A172 (cell line): ENCODE measurements around the gene HPCAL4. TPM values are rescaled to one million over a fixed set of nuclear protein-coding genes. Genes with fewer than 3 reads are reported as not detected.

ENCODE experiments used
- DNase-seq: peaks from one replicate; pipeline ENCODE4 v3.0.0-alpha.2; 2015; ENCODE audit warnings: low spot score
- total RNA-seq: library from RNA; depleted of rRNA; stranded (reverse); fragments of >200 nt; shearing (Covaris generic); gene quantifications from 2 replicates; pipeline ENCODE4 v1.2.3, GENCODE V29; 2014

The HPCAL4 gene
- total RNA-seq, 1 experiment from 2014 or later, result not detected

DNA sequence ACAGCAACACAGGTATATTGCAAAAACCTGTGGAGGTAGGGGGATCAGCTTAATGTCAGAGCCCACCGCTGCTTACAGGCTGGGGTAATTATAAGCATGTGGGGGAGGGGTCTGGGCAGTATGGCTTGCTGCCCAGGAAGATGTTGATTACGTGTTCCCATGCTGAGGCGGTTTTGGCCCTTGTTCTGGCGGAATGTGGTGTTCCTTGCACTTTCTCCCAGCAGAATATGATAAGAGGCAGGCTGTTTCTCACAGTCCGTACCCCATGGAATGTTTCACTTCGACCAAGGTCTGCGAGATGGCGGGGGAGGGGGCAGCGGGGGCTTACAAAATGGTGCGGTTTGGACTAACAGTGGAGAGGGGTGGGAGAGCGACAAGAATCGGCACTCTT lies 9.8 kb upstream of the HPCAL4 start:
- DNase-seq, result no peak

DNA sequence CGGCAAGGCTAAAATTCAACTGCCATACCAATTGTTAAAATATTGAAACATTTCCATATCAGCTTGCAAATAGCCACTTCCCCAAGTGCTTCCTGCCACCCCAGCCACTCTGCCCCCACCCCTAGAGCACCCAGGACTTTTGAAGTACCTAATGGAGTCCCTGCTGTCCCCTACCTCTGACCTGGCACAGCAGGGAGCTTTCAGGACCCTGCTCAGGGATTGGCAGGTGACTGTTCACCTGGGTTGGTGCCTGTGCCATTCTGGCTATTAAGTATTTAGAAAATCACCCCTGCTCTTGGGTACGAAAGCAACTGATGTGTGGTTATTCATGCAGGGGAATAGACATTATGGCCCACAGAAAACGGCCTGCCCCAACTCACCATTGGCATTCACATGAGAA lies 9.1 kb upstream of the HPCAL4 start:
- no peak for DNase-seq

DNA sequence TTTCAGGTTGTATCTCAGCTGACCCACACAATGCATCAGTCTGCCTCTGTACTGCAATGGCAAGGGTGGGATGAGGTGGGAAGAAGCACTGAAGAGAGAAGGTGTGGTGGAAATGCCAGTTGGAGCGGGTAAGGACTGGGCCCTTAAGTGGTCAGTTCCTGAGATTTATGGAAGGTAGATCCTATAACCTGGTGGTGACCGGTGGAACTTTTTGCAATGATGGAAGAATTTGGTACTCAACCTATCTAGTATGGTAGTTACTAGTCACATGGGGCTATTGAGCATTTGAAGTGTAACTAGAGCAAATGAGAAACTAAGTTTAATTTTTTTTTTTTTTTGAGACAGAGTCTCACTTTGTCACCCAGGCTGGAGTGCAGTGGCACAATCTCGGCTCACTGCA lies 8.2 kb upstream of the HPCAL4 start:
- no peak for DNase-seq

DNA sequence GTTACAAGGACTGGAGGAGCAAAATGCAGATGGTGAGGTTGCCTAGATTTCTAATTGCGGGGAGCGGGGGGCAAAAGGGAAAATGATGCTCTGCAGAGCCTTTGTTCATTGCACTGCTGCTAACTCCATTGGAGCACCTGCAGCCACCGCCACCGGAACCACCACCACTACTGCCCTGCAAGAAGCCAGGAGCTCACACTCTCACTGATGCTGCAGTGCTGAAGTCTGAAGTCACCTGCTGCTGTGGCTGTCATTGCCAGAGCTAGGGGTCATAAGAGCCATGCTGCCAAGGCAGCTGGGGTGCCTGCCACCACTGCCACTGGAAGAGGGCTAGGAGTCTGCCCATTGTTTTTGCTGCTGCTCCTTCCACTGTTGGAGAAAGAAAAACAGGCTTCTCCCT lies 7.3 kb upstream of the HPCAL4 start:
- no peak for DNase-seq

DNA sequence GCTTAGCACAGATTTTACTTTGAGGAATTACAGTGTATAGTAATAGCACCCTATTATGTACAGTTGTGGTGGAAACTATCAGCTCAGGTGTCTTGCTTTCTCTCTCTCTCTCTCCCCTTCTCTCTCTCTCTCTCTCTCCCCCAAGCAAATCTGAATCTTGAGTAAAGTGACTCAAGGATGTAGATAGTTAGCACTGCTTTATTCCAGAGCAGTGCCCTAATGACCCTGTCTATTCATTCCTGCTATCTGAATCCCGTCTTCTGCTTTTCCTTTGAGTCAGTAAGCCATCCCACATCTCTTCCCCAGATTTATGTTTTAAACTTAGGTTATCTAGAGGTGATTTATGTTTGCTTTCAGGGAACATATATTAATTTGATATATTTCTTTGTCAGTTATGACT lies 5.2 kb upstream of the HPCAL4 start:
- no peak for DNase-seq

DNA sequence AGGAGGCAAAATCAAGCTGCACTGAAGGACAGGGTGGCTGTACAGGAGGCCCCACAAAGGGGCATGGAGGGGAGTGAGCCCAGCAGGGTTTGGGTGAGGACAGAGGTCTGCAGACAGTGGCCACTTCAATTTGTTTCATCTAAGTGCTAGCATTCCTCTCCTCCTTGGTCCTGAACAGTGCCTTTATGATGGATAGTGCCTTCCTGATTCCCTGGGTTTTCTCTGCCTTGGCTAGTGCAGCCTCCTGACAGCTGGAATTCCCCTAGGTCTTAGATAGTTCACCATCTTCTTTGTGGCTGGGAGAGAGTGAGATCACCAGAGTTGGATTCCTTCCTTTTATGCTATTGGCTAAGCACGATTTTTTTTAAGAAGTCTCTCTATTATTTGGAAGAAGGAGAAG lies 3.8 kb upstream of the HPCAL4 start:
- no peak for DNase-seq

DNA sequence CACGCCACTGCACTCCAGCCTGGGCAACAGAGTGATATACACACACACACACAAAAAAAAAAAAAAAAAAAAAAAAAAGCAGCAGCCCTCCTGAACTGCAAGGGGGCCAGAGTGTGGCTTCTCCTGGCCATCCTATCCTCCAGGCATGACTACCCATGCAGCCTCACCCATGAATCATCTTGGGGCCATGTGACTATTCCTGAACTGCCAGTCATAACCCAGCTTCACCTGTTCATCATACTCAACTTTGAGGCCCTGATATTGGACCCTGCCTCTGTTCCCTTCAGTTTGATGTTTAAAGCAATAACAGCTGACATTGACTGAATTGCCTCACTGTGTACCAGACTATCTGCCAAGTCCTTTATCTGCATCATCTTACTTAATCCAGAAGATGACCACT lies 2.8 kb upstream of the HPCAL4 start:
- no peak for DNase-seq

DNA sequence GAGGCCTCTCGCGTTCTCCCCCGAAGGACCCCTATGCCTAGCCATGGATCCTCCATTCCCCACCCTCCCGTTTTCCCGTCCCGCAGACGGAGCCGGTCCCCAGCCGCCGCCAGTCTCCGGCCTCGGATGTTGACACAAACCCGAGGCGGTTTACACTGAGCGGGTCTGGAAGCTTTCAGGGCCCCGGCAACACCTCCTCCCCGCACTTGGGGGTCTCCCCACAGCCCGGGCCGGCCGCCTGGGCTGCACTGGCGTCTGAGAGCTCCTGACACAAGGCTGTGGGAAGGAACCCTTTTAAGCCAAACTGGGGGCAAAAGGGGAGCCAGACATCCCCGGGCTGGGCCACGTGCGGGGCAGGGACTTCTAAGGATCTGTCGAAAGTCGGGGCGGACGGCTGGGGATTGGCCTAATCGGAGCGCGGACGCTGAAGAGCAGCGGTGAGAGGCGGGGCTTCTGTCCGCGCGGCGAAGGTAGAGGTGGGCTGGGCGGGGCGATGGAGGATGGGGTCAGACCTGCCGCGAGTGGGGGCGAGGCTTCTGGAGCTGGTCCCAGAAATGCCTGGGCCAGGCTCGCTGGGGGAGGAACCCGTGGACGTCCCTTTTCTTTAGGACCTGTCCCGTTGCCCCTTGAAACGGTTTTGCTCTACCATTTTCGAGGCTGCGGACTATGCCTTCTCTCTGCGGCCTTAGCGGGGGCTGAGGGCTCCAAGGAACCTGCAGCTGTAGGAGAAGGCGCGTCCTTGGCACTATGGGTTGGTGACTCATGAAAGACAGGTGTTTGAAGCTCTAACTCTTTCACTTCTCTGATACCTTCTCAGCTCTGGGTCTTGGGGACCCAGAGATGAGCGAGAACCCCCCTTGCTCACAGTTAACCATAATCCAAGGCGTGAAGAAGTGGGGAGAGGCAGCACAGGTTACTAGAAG lies 1.2 kb upstream of the HPCAL4 start:
- DNase-seq, result no peak

DNA sequence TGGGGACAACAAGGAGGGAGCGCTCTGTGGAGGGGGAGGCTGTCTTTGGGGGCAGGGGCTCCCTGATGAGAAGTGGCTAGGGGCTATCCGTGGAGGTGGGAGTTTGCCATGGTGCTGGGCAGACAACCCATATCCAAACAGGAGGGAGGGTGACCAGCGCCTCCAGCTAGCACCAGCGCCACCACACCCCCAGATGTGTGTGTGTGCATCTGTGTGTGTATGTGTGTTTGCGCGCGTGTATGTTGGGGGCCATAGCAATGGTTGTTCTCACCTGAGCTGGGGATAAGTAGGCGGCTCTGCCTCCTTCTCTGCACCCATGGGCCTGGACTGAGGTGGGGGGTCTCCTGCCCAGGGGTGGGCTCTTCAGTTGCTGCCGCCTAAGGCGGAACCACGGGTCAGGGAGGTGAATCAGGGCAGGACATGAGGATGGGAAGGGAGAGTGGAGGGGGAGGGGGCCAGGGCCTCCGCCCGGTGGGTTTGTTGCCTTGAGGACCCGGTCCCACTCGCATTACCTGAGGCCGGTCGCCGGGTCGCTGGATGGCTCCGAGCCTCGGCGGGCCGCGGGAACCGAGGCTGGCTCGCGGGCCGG lies 345 bp downstream of the HPCAL4 start:
- DNase-seq, result no peak

DNA sequence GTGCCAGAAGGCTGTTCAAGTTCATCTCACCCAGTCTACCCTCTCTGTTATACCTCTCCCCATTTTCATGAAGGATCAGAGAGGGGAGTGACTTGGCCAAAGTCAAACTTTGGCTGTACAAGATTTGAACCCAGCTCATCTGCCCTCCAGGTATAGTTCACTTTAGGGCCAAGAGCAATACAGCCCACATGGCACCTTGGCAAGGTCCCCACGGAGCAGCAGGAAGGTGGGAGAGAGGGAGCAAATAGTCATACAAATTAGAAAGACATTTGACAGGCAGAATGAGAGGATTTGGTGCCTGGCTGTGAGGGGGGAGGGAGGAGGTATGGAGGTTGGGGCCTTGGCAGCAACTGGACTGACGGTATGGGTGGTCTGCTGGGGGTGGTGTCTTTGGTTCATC lies 1.0 kb downstream of the HPCAL4 start:
- no peak for DNase-seq

DNA sequence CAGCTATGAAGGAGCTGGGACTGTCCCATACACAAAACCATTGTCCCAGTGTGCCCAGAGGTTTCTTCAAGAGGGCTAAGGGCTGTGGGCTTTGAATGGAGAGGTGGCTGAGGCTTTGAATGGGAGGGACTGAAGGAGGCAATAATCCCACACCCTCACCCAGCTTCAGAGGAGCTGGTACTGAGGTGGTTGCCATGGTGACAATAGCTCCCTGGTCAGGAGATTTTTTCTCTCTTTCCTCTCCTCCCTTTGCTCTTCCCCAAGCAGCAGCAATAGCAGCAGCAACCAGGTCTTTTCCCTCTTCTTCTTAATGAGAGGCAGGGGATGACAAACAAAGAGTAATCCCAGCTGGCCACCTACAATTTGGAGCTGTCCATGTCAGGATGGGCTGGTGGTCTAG lies 1.6 kb downstream of the HPCAL4 start:
- no peak for DNase-seq

DNA sequence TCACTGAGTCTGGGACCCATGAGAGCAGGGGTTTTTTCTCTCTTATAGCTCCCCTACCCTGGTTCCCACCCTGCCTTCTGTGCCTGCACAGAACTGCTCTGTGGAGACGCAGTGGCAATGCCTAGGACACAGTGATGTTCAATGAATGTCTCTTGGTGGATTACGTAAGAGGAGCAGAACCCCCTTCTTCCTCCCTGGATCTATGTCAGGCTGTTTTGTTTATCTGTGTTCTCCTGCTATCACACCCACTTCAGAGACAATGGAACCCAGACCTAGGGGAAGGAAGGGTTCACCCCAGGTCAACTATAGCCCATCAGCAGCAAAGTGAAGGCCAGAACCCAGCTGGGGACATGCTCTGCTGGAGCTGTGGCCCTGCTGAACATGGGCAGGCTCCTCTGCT lies 2.0 kb downstream of the HPCAL4 start:
- no peak for DNase-seq

DNA sequence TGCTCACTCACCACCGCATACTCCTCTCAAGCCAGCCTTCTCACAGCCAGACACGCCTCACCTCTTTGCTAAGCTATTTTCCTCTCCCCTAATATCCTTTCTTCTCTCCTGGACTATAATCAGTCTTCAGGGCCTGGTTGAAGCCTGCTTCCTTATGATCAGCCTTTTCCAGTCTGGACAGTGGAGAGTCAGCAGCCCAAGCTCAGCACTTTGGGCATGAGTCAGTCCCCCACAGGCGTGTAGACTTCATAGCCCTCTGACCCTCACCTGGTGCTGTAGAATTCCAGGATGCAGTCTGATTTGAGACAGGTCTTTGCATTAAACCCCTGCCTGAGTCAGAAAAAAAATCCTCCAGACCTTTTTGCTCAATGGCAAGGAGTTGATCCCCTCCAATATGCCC lies 2.5 kb downstream of the HPCAL4 start:
- DNase-seq, result no peak

DNA sequence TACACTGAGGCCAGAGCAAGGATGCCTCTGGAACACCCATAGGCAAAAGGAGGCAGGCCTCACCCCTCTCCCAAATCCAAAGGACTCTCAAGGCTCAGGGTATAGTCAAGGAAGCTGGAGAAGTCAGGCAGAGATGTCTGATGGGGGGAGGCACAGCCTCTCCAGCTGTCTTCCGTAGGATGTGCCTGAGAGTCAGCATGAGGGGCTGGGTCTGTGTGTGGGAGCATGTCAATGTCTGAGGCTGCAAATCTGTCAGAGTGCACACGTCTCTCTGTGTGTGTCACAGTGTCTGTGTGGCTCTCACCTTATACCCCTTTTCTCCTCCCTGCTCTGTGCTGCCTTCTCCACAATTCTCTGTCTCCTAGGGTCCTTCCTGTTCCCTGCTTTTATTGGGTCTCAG lies 4.0 kb downstream of the HPCAL4 start:
- no peak for DNase-seq

DNA sequence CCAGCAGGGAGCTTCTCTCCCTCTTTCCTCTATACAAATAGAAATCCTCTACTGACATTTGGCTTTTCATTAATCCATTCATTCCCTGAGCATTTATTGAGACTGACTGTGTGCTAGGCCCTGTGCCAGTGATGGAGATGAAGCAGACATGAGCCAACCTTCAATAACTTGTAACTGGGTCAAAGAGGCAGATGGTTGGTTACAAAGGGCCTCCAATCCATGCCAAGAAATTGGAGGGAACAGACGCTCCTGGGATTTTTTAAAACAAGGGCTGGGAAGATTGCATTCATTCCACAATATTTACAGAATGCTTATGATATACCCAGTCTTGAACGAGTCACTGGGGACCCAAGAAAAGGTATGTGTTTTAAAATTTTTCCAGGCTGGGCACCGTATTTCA lies 6.2 kb downstream of the HPCAL4 start:
- DNase-seq, result no peak

DNA sequence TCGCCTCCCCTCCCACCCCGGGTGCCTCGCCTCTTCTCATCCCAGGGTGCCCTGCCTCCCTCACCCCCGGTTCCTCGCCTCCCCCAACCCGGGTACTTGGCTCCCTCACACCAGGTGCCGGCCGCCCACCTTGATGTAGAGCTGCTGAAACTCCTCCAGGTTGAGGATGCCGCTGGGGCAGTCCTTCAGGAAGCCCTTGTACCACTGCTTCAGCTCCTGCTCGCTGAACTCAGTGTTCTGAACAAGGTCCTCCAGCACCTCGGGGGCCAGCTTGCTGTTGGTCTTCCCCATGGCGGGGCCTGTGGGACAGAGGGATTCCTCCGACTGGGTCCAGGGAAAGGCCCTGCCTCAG lies 6.9 kb downstream of the HPCAL4 start:
- DNase-seq, result no peak

DNA sequence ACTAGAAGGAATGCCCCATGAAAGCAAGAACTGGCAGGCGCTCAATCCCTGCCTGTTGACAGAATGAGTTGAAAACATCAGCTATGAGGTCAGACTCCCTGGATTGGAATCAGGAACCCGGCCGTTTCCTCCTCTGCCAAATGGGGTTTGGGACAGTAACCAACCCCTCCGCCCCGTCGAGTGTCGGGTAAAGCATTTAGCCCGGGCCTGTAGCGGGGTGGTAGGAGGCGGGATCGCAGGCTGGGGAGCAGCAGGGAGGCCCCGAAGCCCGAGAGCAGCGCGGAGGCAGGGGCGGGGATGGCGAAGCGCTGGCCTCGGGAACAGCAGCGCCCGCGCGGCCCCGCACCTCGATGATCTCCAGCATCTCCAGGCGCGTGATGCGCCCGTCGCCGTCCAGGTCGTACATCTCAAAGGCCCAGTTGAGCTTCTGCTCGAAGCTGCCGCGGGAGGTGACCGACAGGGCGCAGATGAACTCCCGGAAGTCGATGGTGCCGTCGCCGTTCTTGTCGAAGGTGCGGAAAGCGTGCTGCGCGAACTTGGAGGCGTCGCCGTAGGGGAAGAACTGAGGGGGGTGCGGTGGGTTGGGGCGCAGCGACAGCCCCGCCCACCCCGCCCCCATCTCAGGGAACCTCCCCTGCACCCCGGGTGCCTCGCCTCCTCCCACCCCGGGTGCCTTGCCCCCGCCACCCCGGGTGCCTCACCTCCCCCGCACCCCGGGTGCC lies 7.5 kb downstream of the HPCAL4 start:
- no peak for DNase-seq

DNA sequence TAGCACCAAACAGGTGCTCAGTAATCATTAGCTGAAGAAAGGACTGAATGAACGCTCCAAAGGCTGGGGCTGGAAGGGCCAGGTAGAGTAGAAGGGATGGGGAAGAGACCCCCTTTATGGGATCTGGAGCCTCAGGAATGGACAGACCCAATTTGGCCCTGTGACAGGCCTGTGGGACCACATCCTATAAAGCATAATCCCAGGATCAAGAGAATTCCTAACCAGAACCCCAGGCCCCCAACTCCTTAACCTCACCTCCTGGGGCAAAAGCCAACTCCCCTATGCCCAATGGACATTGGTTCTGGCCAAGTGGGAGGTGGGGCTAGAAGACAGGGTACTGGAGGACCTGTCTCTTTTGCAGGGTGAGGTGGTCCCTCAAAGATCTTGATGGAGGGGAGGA lies 9.2 kb downstream of the HPCAL4 start:
- DNase-seq, result no peak

DNA sequence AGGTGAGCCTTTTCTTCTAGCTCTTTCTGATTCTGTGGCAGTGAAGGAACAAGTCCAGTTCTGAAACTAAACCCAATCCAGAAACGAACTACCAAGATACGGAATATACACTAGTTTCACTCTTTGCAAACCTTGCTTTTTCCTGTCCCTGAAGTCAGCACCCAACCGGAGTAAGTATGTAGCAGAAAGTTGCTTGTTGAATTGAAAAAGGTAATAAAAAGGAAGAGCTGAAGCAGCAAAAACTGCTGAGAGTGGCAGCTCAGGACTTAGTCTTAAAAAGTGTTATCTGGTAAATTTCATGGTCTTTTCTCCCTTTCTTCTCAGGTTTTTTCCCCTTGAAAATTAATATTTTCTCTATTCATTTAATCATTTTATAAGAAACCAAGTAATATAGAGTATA lies 9.9 kb downstream of the HPCAL4 start:
- no peak for DNase-seq

DNA sequence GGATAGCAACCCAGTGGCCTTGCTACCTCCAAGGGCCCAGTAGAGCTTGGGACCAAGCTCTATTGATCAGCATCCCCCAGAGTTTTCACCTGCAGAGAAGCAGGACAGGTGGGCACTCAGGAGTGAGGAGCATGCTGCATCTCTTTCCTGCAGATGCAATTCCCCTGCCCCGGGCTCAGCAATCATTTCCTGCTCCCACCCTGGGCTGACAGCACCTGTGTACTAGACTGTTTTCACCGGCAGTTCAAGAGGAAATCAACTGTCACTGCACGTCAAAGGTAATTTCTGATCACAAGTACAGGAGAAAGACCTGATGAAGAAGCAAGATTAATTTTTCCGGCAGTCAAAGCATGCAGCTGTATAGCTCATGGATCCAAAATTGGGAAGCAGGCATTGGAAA lies 10.5 kb downstream of the HPCAL4 start:
- no peak for DNase-seq

DNA sequence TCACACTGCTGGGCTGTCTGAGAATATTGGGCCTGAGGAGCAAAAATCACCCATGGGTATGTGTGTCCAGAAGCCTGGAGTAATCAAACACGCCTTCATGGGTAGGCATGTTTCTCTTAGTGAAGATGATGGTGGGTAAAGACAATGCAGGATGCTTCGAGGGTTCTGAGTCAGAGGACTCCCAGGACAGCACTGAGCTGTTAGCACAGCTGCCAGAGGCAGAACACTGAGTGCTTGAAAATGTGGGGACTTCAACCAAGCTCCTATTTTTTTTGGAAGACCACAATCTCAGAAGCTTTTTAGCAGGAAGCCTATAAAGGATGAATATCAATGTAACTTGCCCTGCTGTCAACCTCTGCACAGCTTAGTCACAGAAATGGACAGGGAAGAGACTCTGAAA lies 11.4 kb downstream of the HPCAL4 start:
- DNase-seq, result no peak

DNA sequence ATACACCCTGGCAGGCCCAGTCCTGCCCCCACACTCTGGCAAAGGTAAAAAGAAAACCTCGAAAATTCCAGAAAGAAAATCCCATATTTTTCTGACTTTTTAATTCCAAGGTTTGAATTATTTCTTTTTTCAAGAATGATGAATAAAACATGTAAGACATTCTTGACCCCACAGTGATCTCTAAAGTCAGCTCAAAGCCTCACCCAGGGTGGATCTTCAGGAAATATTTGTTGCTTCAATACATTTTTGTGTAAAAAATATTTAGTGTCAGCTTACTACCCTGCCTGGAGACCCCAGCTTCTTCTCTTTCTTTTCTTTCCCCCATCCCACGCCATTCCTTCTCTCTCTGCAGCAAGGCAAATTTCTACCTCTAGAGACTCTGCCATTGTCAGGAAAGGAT lies 12.3 kb downstream of the HPCAL4 start:
- DNase-seq, result no peak

DNA sequence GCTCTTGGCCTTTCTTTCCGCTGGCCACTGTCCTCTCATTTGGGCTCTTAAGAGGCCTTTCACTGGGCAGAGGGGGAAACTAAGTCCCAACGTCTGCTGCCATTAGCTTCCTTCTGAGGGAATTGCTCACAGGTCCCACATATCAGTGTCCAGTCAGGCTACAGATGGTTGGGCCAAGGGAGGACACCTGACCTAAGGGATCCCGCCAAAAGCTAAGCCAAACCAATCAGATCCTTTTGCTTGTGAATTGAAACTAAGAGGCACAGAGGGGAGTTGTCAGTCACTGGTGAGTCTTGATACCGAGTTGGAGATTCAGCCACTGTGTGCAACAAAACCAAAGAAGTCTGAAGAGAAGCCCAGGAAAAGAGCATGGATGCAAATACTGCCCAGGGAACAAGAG lies 13.6 kb downstream of the HPCAL4 start:
- DNase-seq, result no peak
